Hematopoietic multipotent progenitor cell treated with erythropoietin and hydrocortisone succinate and interleukin-3 and kit ligand, for 8 days (in vitro differentiated cells): ENCODE measurements around the gene TMEM212.

ENCODE experiments used
- DNase-seq: peaks from one replicate; pipeline ENCODE4 v3.0.0-alpha.2; 2015

Gene TMEM212

DNA sequence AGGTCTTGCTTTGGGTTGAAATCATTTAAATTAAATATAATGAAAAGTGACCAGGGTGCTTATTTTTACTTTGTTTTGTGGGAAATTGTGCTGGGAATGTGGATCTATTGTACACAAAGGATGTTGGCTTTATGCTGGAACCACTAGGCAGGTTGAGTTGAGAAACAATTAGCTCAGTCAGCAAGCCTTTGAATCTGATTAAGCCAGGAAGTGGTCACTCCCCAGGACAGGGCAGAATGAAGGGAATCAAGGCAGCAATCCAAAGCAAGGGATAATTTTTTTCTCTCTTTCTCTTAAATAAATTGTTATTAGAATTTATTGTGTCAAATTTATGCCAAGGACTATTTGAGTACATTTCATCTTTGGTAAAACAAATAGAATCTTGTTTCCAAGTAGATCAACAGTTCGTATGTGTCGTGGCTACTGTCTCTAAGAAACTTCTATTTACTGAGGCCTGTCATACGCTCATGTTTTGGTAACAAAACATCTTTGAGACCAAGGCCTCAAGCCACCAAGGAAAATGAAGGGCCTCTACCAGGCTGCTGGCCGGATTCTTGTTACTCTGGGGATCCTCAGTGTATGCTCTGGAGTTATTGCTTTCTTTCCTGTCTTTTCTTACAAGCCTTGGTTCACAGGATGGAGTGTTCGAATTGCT, at the start of gene TMEM212:
Gene TMEM212, plus strand, starts transcription at position 486 of the 655 bp plus-strand sequence. Its CDS starts 35 bp downstream, at position 521.
- no peak for DNase-seq

GRCh38 chr3:171796625-171797264, 46.4 kb upstream of the TMEM212 start:
- DNase-seq: no peak

GRCh38 chr3:171797265-171797679, 45.9 kb upstream of the TMEM212 start:
- DNase-seq: no peak

- no peak for DNase-seq
Measured at GRCh38 chr3:171797873-171798272, 45.3 kb upstream of the TMEM212 start.

DNA sequence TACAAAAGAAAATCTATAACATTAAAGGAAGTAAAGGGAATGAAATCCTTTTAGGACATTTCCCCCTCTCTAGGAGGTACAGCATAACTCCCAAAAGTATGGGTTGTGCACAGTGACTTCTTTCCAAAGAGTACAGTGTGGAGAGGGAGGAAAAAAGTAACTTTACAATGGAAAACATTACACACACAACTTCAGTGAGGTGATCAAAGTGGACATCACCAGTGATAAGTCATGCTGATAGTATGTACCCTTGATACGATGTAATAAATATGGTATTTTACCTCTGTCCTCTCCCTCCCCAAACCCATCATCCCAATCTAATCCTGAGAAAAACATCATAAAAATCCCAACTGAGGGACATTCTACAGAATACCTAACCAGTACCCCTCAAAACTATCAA, 43.6 kb upstream of the TMEM212 start:
- no peak for DNase-seq

DNA sequence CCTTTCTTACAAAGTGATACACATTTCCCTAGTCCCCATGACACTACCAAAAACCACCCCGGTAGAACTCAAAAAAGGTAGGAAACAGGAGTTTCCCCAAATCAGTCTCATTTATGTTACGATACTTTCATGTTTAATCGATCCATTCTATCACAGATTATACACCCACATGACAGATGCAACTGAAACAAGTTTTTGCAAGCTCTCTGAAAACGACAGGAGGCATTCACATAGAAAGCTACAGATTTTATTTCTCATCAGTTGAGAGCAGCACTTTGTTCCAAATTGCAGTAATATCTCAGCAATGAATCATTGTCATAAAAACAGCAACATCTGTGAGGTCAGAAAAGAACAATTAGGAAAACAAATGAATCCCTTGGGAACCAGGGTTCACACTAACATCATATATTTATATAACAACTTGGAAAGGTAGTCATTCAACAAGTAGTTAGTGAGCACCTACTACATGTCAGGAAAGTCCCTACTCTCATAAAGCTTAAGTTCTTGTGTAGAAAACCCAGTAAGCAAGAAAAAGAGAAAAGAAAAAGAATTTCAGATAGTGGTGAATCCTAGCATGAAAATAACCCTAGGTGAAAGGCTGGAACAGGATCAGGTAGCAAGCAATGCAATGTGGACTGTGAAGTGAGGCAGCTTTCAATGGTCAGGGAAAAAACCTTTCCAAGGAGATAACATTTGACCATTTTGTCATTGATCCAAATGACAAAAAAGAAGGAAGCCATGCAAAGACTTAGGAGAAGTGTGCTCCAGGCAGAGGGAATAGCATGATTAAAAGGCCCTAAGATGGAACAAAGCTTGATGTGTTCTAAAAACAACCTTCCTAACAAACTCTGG, 41.2 kb upstream of the TMEM212 start:
- DNase-seq: no peak

DNA sequence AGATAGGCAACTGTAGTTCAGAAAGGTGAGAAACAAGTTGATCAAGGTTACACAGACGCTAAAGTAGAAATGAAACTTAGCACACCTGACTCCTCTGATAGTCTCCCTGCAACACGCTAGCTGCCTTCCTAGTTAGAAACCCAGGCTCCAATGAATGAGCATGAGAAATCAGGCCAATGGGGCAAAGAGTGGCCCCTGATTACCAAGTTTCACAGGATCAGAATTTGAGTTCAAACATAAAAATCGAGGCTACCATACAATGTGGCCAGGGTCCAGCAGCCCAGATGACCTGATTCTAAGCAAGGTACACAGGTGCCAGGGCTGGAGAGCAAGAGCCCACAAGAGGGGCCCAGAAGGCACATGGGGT, 40.6 kb upstream of the TMEM212 start:
- no peak for DNase-seq

DNA sequence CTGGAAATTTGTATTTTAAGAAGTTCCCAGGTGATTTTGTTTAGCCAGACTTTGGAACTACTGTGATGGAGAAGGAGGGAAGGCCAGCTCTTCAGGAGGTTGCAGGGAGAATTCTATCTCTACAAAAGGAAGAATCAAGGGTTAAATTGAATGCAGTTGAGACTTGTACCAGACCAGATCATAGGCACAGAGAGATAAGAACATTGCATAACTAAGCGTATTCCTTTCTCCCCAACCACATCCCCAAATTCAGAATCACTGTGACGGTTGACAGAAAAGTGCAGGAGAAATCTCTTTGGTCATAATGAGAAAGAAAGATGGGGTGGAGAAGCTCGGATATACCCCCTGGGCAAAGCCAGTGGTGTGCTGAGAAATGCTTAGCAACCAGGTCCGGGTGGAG, 40.1 kb upstream of the TMEM212 start:
- no peak for DNase-seq

DNA sequence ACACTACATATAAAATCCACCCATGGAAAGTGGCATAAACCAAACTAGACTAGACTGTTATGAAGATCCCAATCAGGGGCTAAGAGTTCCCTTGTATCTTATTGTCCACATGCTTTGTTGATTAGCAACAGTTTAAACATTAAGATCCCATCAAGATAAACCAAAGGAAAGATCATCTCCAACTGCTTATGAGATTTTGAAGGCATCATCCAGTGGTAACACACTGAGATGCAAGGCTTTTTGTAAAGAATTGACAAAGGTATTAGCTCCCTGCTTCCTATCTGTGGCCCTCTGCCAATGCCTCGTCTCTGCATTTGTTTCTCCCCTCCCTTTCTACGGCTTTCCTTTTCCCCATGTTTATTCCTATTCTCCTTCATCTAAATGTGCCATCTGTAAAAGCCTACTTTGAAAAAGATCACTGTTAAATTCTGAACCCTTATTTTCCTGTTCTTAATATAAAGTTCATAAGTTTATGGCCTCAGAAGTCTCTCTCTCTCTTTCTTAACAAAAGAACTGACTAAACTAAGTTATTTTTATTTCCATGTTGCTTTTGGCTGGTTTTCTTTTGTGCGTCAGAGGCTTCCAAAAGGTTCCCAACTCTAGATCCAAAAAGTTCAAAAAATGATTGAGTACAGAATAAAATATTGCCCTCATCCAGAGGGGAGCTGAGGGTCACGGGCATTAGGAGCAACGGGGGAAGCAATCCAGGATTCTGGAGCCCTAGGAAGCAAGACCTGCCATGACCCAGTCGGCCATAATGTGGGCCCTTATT, 38.3 kb upstream of the TMEM212 start:
- peak; percentile 22 for DNase-seq

DNA sequence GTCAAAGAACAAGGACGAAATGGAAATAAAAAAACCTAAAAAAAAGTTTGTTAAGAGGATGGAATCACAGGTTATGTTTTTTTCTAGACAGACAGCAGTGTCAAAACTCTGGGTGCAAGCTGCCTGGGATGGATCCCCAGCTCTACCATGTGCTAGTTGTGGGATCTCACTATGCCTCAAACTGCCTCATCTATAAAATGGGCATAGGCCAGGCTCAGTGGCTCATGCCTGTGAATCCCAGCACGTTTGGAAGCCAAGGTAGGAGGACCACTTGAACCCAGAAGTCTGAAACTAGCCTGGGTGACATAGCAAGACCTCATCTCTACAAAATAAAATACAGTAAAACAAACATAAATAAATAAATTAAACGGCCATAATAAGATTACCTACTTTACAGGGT, 37.5 kb upstream of the TMEM212 start:
- no peak for DNase-seq

DNA sequence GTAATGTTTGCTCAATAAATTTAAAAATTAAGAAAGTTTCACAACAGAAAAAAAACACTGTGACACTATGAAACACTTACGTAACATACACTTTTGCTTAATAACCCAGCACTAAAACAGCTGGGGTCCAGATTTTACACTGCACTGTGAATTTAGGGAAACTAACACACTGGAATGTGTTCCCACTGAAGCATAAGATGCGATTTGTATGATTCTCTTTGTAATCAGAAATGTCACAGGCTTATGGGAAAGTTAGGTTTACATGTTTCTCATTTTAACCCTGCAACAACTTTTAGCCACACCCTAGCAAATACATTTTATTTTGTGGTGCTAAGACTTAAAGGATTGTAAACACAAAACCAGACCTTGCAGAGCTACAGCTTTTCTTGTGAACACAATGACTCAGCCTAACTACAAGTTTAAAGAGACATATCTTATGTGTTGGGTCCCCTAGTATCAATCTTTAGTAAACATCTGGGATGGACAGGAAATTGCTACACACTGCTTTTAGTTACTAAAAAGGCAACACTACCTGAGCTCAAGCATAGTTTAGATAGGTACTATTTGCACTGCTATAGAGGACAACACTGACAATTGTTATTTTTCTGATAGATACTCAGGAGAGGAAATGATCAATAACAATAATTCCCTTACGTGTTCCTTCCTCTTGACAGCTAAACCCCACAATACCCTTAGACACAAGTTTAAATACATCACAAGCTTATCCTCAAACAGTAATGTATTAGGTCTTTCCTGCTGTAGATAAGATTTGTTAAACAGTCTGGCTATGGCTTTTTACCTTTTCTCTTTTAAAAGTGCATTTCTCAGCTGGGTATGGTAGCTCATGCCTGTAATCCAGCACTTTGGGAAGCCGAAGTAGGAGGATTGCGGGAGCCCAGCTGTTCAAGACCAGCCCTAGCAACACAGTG, 36.7 kb upstream of the TMEM212 start:
- peak; percentile 59 for DNase-seq

- no peak for DNase-seq
Measured at GRCh38 chr3:171807129-171807675, 35.9 kb upstream of the TMEM212 start.

DNA sequence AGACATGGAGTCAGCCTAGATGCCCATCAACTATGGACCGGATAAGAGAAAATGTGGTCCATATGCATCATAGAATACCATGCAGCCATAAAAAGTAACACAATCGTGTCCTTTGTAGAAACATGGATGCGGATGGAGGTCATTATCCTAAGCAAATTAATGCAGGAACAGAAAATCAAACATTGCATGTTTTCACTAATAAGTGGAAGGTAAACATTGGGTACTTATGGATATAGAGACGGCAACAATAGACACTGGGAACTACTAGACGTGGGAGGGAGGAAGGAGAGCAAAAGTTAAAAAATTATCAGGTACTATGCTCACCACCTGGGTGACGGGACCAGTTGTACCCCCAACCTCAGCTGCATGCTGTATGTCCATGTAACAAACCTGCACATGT, 35.3 kb upstream of the TMEM212 start:
- DNase-seq: no peak

GRCh38 chr3:171809611-171809860, 33.6 kb upstream of the TMEM212 start:
- DNase-seq: no peak

- DNase-seq: peak; percentile 77
Measured at GRCh38 chr3:171809861-171810628, 33.1 kb upstream of the TMEM212 start, which contains the start of gene PLD1. Gene PLD1 (minus strand): TSS chr3:171810483. CDS start chr3:171738051, 72,432 bp downstream.

GRCh38 chr3:171810629-171811294, 32.4 kb upstream of the TMEM212 start:
- no peak for DNase-seq

DNA sequence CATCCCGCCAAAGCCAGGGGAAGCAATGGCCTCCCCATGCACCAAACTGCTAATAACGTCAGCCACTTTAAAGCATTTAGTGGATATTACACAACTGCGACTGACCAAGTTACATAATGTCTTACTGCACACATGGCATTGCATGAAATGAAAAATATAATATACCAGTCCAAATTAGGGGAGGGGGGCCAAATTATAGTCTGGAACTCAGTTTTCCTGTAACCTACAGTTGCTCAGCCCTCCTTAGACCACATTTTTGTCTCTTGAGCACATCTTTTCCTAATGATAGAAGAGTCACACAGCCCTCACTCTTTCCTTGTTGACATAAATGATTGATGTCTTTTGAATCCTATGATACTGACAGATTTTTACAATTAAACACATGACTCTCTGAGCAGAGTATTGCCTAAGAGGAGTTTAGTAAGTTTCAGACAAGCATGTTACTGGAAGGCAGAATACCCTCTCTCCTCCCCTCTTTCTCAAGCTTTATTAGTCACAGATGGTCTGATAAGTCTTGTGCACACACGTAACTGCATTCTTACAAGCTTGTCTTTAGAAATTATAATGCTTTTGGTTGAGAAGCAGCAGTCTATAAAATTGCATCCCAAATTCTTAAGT, 31.7 kb upstream of the TMEM212 start:
- DNase-seq: peak; percentile 80

DNA sequence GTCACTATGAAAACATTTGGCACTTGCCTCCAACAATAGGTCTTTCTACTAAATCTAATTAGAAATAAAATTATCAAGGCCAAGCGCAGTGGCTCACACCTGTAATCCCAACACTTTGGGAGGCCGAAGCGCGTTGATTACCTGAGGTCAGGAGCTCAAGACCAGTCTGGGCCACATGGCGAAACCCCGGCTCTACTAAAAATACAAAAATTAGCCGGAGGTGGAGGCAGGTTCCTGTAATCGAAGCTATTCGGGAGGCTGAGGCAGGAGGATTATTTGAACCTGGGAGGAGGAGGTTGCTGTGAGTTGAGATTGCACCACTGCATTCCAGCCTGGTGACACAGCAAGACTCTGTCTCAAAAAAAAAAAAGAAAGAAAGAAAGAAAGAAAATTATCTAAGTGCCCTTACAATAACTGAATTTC, 31.2 kb upstream of the TMEM212 start:
- no peak for DNase-seq

GRCh38 chr3:171812811-171813210, 30.3 kb upstream of the TMEM212 start:
- no peak for DNase-seq
